Neuronal stem cell (in vitro differentiated cells): Measurements from ENCODE around the gene TEX38. TPM values are rescaled to one million over a fixed set of nuclear protein-coding genes. Genes with fewer than 3 reads are reported as not detected.
A peak's percentile ranks its signal among the peaks of the same experiment; 100 is the strongest.

Experiments used
- DNase-seq: peaks from one replicate; pipeline ENCODE4 v3.0.0-alpha.2; 2013; ENCODE audit warnings: low spot score
- H2AFZ ChIP-seq: one replicate; pipeline ENCODE4 v1.6.1; 2013; ENCODE audit warnings: mild to moderate bottlenecking, low read length, inconsistent platforms
- H2AK5ac ChIP-seq: 2 replicates; pipeline ENCODE4 v1.6.1; 2013; ENCODE audit warnings: low read depth, mild to moderate bottlenecking, inconsistent platforms, low read length, moderate library complexity, mixed read lengths
- H2BK120ac ChIP-seq: 2 replicates; pipeline ENCODE4 v1.6.1; 2013; ENCODE audit warnings: low read depth, mild to moderate bottlenecking, inconsistent platforms, low read length, moderate library complexity, mixed read lengths
- H2BK12ac ChIP-seq: one replicate; pipeline ENCODE4 v1.6.1; 2013; ENCODE audit warnings: low read length, inconsistent platforms
- H2BK15ac ChIP-seq: 2 replicates; pipeline ENCODE4 v1.6.1; 2013; ENCODE audit warnings: mild to moderate bottlenecking, low read length, inconsistent platforms, mixed read lengths
- H2BK5ac ChIP-seq: one replicate; pipeline ENCODE4 v1.6.1; 2013; ENCODE audit warnings: inconsistent platforms, mild to moderate bottlenecking, low read length, moderate library complexity
- H3K14ac ChIP-seq: one replicate; pipeline ENCODE4 v1.6.1; 2013; ENCODE audit warnings: low read length, inconsistent platforms
- H3K18ac ChIP-seq: 2 replicates; pipeline ENCODE4 v1.6.1; 2013; ENCODE audit warnings: low read length, inconsistent platforms
- H3K23ac ChIP-seq: 2 replicates; pipeline ENCODE4 v1.6.1; 2013; ENCODE audit warnings: low read depth, mild to moderate bottlenecking, mixed read lengths, low read length, inconsistent platforms; ENCODE audit not compliant: poor library complexity
- H3K27ac ChIP-seq: replicated peaks from 3 replicates; pipeline ENCODE4 v1.5.1; 2013; ENCODE audit warnings: low read length, inconsistent platforms
- H3K27me3 ChIP-seq, 3 experiments: 2 replicates each; pipeline ENCODE4 v1.6.1; 2013; ENCODE audit warnings: low read length in 3 of 3, mild to moderate bottlenecking in 2 of 3, inconsistent platforms in 1 of 3, low read depth in 1 of 3, mixed read lengths in 1 of 3, moderate library complexity in 1 of 3; ENCODE audit not compliant: control insufficient read depth in 3 of 3, insufficient read depth in 3 of 3
- H3K36me3 ChIP-seq, 2 donors: replicated peaks in 1 of 2; 2 replicates each; pipeline ENCODE4 v1.6.1; 2013; ENCODE audit warnings: low read length in 2 of 2; ENCODE audit not compliant: control insufficient read depth in 2 of 2, insufficient read depth in 2 of 2
- H3K4ac ChIP-seq: 2 replicates; pipeline ENCODE4 v1.6.1; 2013; ENCODE audit warnings: inconsistent platforms, mild to moderate bottlenecking, low read length, moderate library complexity
- H3K4me1 ChIP-seq, 2 donors: 1 replicate in 1 of 2; 2 replicates in 1 of 2; pipeline ENCODE4 v1.6.1; 2013; ENCODE audit warnings: low read length in 2 of 2, low read depth in 1 of 2; ENCODE audit not compliant: control insufficient read depth in 2 of 2, insufficient read depth in 1 of 2
- H3K4me2 ChIP-seq: one replicate; pipeline ENCODE4 v1.6.1; 2013; ENCODE audit warnings: mild to moderate bottlenecking, low read length, inconsistent platforms; ENCODE audit not compliant: insufficient read depth, poor library complexity, severe bottlenecking
- H3K4me3 ChIP-seq, 2 donors: 2 replicates each; pipeline ENCODE4 v1.5.1; 2013; ENCODE audit warnings: low read length in 2 of 2, mild to moderate bottlenecking in 2 of 2, inconsistent platforms in 1 of 2, moderate library complexity in 1 of 2
- H3K79me1 ChIP-seq: one replicate; pipeline ENCODE4 v1.6.1; 2013; ENCODE audit warnings: low read depth, mild to moderate bottlenecking, inconsistent platforms, low read length, moderate library complexity
- H3K9ac ChIP-seq: one replicate; pipeline ENCODE4 v1.6.1; 2013; ENCODE audit warnings: mild to moderate bottlenecking, low read depth, low read length, inconsistent platforms; ENCODE audit not compliant: poor library complexity
- H3K9me3 ChIP-seq, 2 donors: replicated peaks in 1 of 2; 2 replicates each; pipeline versions ENCODE3 to v1.6.1; 2013; ENCODE audit warnings: low read length in 2 of 2, mild to moderate bottlenecking in 2 of 2, inconsistent platforms in 1 of 2, low read depth in 1 of 2, mixed read lengths in 1 of 2, moderate library complexity in 1 of 2; ENCODE audit not compliant: control insufficient read depth in 2 of 2, insufficient read depth in 1 of 2
- H4K8ac ChIP-seq: one replicate; pipeline ENCODE4 v1.6.1; 2013; ENCODE audit warnings: low read depth, mild to moderate bottlenecking, inconsistent platforms, low read length, moderate library complexity
- H4K91ac ChIP-seq: one replicate; pipeline ENCODE4 v1.6.1; 2013; ENCODE audit warnings: low read length, low read depth, mild to moderate bottlenecking, inconsistent platforms; ENCODE audit not compliant: poor library complexity
- WGBS, 2 donors: extraction: QIAGEN DNeasy Blood & Tissue Kit; methylation state at CpG; one replicate each; pipeline ENCODE4 v1.1.7; 2013; ENCODE audit warnings: missing lambda C conversion rate in 2 of 2, mixed read lengths in 1 of 2; ENCODE audit not compliant: insufficient read length in 2 of 2, insufficient replicate concordance in 1 of 2; ENCODE audit errors: extremely low coverage in 2 of 2; 5-methylcytosine and 5-hydroxymethylcytosine counted together
- polyA plus RNA-seq, 2 experiments: library from polyadenylated mRNA; stranded (reverse); fragments of 200-250 nt; gene quantifications; one replicate each; pipeline ENCODE4 v1.2.3, GENCODE V29; 2013

The TEX38 gene
- polyA plus RNA-seq (2013, experiment 1 of 2): 0.17 TPM
- polyA plus RNA-seq (2013, experiment 2 of 2): 0.37 TPM

GRCh38 chr1:46671554-46671953 is at the start of gene TEX38:
TEX38 (plus strand) TSS chr1:46671854; CDS start chr1:46671935, 81 bp downstream.
- DNase-seq: no peak
- no CpG with 5 or more reads among the region's 3 CpGs for WGBS, 2 donors
- H2BK120ac ChIP-seq: no peak within 1 kb of the TSS
- no peak within 1 kb of the TSS for H2AFZ ChIP-seq
- H3K4me2 ChIP-seq: no peak within 1 kb of the TSS
- no peak within 1 kb of the TSS for H2BK5ac ChIP-seq
- no peak within 1 kb of the TSS for H2BK15ac ChIP-seq
- no peaks in the 10 kb centered on the region for H3K9me3 ChIP-seq
- no peak within 1 kb of the TSS for H3K4ac ChIP-seq
- no peak within 1 kb of the TSS for H2BK12ac ChIP-seq
- H3K23ac ChIP-seq: no peak within 1 kb of the TSS
- H3K14ac ChIP-seq: no peak within 1 kb of the TSS
- no peak within 1 kb of the TSS for H3K9ac ChIP-seq
- no peak within 1 kb of the TSS for H4K91ac ChIP-seq
- no peaks in the 10 kb centered on the region for H3K79me1 ChIP-seq
- H3K27me3 ChIP-seq: no peaks in the 10 kb centered on the region
- H3K27ac ChIP-seq: peak within 1 kb of the TSS; percentile 6
- H4K8ac ChIP-seq: no peak within 1 kb of the TSS
- peaks cover 0 to 29% of the 10 kb centered on the region in 2 donors for H3K36me3 ChIP-seq
- H3K18ac ChIP-seq: no peak within 1 kb of the TSS
- peaks cover 6 to 16% of the 10 kb centered on the region in 2 donors for H3K4me1 ChIP-seq
- no peak within 1 kb of the TSS for H2AK5ac ChIP-seq
- peak within 1 kb of the TSS in 1 of 2 donors; percentile 5 for H3K4me3 ChIP-seq

- no peak overlapping the region for H2BK15ac ChIP-seq
- no peak overlapping the region for H3K4me3 ChIP-seq
Observed at GRCh38 chr1:46621930-46622329, 49.7 kb upstream of the TEX38 start.

GRCh38 chr1:46622344-46622743 is 49.3 kb upstream of the TEX38 start:
- DNase-seq: no peak
- H3K36me3 ChIP-seq: no peaks in the 10 kb centered on the region
- H3K27ac ChIP-seq: no peak overlapping the region

More at GRCh38 chr1:46621930-46622329, 49.7 kb upstream of the TEX38 start:
- Histone ChIP-seq H3K4me2 (no peak overlapping the region), H4K8ac (no peak overlapping the region), H3K18ac (no peak overlapping the region), H2BK12ac (no peak overlapping the region), H3K14ac (no peak overlapping the region), H3K4me1 (peaks cover 5% of the 10 kb centered on the region in 2 donors), H3K79me1 (no peaks in the 10 kb centered on the region), H3K27me3 (peaks cover 0 to 12% (median 5%) of the 10 kb centered on the region in 3 experiments), H2BK120ac (no peak overlapping the region), H3K9ac (no peak overlapping the region), H2AK5ac (no peak overlapping the region), H3K27ac (no peak overlapping the region), H4K91ac (no peak overlapping the region), H3K23ac (no peak overlapping the region), H3K4ac (no peak overlapping the region), H3K36me3 (no peaks in the 10 kb centered on the region), H2AFZ (no peak overlapping the region), H2BK5ac (no peak overlapping the region), H3K9me3 (no peaks in the 10 kb centered on the region)
- DNase-seq: no peak
- WGBS, 2 donors: no CpG with 5 or more reads among the region's 7 CpGs

GRCh38 chr1:46623743-46624644 is 47.7 kb upstream of the TEX38 start:
- Histone ChIP-seq H4K91ac (no peak overlapping the region), H3K18ac (no peak overlapping the region), H3K4ac (no peak overlapping the region), H3K4me3 (no peak overlapping the region), H2BK5ac (no peak overlapping the region), H3K9me3 (no peaks in the 10 kb centered on the region), H3K4me1 (peaks cover 2 to 5% of the 10 kb centered on the region in 2 donors), H3K79me1 (no peaks in the 10 kb centered on the region), H2BK15ac (no peak overlapping the region), H3K27me3 (no peaks in the 10 kb centered on the region), H3K23ac (no peak overlapping the region), H2AK5ac (no peak overlapping the region), H3K27ac (no peak overlapping the region), H2BK120ac (no peak overlapping the region), H2AFZ (no peak overlapping the region), H3K36me3 (no peaks in the 10 kb centered on the region), H3K14ac (no peak overlapping the region), H4K8ac (no peak overlapping the region), H3K4me2 (no peak overlapping the region), H2BK12ac (no peak overlapping the region), H3K9ac (no peak overlapping the region)
- no CpG with 5 or more reads among the region's 4 CpGs for WGBS, 2 donors
- no peak for DNase-seq

More at GRCh38 chr1:46622344-46622743, 49.3 kb upstream of the TEX38 start:
- Histone ChIP-seq H4K8ac (no peak overlapping the region), H3K4me3 (no peak overlapping the region), H3K27me3 (peaks cover 0 to 8% (median 5%) of the 10 kb centered on the region in 3 experiments), H3K18ac (no peak overlapping the region), H2BK15ac (no peak overlapping the region), H3K9me3 (no peaks in the 10 kb centered on the region), H3K4me1 (peaks cover 3 to 5% of the 10 kb centered on the region in 2 donors), H2BK5ac (no peak overlapping the region), H3K14ac (no peak overlapping the region), H3K23ac (no peak overlapping the region), H2AFZ (no peak overlapping the region), H2AK5ac (no peak overlapping the region), H2BK12ac (no peak overlapping the region), H3K79me1 (no peaks in the 10 kb centered on the region), H3K9ac (no peak overlapping the region), H2BK120ac (no peak overlapping the region), H4K91ac (no peak overlapping the region), H3K4ac (no peak overlapping the region), H3K4me2 (no peak overlapping the region)
- no CpG with 5 or more reads among the region's 3 CpGs for WGBS, 2 donors
